ENCODE results near the gene MTA1.

Gene MTA1

DNA sequence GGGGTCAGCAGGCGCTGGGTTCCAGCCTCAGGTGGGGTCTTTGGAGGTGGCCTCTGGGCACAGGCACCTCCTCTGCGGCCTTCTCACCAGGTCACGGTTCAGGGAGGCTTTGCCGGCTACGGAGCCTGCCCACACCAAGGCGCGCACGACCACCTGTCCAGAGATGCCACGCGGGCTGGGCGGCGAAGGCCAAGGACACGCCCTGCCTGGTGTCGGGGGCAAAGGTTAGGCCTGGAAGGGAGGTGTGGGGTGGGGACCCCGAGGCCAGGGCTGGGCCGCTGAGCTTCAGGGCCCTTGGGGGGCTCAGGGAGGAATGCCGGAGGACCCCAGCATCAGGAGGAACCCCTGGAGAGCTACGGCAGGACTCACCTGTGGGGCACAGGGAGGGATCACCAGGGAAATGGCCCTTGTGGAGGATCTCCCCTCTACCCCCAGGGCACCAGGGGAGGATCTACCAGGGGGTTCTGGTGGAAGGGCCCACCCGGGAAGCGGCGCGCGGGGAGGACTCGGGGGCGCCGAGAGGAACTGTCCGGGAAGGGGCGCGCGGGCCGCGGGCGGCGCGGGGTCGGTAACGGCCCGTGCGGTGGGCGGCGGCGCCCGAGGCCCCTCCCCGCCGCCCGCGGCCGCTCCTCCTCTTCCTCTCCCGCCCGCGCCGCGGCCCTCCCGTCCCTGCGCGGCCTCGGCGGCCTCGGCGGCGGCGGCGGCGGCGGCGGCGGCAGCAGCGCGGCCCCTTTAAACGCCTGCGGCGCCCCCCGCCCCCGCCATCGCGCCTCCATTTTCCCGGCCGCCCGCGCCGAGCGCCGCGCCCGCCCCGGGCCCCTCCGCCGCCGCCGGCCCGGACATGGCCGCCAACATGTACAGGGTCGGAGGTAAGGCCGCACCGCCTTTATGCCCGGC lies at the start of gene MTA1:
MTA1 (plus strand) TSS at position 633 of the 897 bp plus-strand sequence; CDS start at position 842, 209 bp downstream.
- no peak for DNase-seq (ENCODE audit: low read depth in 2 of 2)

DNA sequence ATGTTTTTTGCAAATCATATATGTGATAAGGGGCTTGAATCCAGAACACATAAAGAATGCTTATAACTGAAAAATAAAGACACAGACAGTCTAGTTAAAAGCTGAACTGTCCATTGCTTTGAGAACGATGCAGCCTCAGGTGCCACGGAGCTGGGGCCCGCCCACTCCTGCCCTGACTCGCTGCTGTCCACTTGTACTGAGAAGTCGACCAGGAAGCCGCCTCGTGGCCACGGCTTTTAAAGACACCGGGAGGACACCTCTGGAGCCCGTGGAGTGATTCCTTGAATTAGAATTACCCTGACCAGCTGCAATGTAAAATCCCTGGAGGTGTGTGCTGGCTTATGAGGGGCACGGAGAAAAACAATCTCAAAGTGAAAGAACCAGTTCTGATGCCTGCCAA lies 45.2 kb upstream of the MTA1 start:
- no peak for DNase-seq (ENCODE audit: low read depth in 2 of 2)

DNA sequence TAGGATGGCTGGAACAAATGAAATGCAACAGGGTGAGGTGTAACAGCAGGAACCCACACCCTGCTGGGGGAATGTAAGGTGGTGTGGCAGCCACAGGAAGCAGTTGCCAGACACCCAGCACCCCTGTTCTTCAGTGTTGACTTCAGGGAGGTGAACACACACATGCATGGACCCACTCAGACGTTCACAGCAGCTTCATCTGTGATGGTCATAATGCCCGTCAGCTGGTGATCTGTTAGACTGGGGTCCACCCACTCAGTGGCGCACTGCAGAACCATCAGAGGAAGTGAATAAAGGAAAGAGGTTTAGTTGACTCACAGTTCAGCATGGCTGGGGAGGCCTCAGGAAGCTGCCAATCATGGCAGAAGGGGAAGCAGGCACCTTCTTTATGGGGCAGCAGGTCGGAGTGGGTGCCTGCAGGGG lies 44.0 kb upstream of the MTA1 start:
- DNase-seq (ENCODE audit: low read depth in 2 of 2), result no peak

DNA sequence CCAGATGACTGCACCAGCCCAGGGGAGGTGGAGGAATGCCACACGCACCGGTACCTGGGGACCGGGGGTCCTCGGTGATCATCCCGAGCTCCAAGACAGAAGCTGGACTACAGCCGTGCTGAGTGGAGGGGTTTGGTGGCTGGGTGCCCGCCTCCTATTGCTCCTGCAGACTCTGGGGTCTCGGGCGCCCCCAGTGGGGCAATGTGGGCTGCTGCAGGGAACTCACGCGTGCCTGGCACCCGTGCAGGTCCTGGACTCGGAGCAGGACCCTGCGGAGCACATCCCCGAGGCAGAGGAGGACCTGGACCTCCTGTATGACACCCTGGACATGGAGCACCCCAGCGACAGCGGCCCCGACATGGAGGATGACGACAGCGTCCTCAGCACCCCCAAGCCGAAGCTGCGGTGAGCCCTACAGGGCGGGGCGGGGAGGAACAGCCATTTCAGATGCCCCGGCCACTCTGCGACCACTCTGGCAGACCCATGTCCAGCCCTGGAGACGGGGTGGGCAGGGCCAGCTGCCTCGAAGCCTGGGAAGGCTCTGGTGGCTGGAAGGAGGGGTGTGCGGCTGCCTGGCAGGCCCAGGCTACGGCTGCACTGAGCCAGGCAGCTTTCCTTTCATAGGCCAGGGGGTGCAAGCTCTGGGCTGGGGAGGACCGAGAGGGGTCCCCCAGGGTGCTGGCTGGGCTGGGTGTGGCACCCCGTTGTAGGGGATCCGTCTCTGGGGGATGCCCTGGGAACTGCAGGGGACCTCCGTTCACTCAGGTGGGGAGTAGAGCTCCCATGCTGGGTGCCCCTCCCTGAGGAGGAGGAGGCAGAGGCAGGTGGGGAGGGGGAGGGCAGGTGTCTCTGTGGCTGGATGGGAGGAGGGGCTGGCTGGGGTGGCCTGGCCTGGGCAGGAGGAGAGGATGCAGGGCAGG lies 42.8 kb upstream of the MTA1 start:
- DNase-seq (ENCODE audit: low read depth in 2 of 2), result no peak

DNA sequence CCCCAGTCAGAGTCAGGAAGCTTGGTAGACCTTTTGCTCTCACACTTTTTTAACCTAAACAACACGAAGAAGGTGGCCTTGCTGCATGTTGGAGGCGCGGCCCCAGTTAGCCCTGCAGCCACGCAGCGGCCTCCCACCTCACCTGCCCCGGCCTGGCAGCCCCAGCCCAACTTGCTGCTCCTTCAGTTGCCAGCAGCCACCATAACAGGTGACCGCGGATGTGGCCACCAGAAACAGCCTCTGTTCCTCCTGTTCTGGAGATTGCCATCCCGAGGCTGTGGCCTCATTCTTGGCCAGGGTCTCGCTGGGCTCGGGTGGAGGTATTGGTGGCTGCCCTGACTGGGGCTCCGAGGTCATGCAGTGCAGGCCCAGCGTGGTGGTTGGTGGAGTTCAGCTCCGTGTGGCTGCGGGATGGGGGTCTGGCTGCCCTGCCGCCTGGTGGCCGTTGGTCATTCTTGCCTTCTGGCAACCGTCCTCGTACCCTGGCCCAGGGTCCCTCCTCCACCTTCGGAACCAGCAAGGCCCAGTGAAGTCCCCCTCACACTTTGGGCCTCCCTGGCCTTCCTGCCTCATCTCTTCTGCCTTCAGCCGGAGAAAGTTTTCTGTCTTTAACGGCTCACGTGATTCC lies 42.0 kb upstream of the MTA1 start:
- no peak for DNase-seq (ENCODE audit: low read depth in 2 of 2)

DNA sequence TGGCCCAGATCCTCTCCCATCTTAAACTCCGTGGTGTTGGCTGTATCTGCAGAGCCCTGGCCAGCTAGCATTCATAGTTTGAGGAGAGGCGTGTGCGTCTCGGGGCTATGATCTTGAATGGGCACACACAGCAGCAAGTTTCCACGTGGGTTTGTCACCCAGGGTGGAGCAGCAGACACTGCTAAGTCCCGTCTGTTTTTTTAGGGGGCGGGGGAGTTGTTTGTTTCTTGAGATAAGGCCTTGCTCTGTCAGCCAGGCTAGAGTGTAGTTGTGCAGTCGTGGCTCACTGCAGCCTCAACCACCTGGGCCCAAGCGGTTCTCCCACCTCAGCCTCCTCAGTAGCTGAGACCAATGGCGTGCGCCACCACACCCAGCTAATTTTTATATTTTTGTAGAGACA lies 41.4 kb upstream of the MTA1 start:
- no peak for DNase-seq (ENCODE audit: low read depth in 2 of 2)

DNA sequence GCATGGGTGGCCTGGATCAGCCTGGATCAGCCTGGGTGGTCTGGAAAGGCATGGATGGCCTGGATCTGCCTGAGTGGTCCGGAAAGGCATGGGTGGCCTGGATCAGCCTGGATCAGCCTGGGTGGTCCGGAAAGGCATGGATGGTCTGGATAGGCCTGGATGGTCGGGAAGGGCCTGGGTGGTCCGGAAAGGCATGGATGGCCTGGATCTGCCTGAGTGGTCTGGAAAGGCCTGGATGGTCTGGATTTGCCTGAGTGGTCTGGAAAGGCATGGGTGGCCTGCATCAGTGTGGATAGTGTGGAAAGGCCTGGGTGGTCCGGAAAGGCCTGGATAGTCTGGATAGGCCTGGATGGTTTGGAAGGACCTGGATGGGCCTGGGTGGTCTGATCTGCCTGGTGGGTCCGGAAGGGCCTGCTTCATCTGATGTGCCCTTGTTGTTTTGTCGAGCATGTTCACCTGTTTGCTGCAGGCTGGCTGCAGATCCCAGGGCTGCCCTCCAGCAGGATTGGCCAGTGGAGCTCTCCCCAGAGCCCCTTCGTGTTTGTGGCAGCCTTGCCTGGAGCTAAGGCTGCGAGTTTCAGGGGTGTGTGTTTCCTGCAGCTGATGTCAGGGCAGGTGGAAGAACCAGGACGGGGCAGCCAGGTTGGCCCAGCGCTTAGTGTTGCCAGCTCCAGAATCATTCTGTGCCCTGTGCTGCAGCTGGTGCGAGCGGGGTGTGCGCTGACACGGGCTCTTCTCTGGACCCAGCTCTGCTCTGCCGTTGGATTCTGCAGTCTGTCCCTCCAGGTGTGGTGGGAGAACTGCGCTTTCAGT lies 40.5 kb upstream of the MTA1 start:
- no peak for DNase-seq (ENCODE audit: low read depth in 2 of 2)

DNA sequence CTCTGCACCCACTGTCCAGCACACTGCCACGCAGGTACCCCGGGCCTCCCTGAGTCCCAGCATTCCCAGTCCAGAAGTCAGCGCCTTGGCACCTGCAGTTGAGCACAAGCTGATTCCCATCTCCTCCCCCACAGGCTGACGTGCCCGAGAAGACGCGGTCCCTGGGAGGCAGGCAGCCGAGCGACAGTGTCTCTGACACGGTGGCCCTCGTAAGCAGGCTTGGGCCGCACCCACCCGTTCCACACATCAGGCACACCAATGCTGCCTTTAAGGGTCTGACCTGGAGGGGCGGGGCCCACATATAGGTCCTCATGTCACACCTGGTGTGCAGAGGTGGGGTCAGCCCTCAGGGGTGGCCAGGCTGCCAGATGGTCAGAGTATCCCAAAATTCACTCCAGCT lies 39.7 kb upstream of the MTA1 start:
- no peak for DNase-seq (ENCODE audit: low read depth in 2 of 2)

DNA sequence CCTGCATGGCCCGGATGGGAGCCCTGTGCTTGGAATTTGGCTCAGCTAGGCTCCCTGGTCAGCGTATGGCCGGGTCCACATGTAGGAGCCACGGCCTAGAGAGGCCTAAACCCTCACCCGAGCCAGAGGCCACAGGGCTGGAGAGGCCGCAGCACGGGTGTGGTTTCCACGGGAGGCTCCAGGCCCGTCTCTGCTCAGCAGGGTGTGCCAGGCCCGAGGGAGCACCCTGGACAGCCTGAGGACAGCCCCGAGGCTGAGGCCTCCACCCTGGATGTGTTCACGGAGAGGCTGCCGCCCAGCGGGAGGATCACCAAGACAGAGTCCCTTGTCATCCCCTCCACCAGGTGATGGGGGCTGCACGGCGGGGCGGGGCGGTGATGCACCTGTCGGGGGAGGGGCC lies 38.9 kb upstream of the MTA1 start:
- DNase-seq (ENCODE audit: low read depth in 2 of 2), result no peak

DNA sequence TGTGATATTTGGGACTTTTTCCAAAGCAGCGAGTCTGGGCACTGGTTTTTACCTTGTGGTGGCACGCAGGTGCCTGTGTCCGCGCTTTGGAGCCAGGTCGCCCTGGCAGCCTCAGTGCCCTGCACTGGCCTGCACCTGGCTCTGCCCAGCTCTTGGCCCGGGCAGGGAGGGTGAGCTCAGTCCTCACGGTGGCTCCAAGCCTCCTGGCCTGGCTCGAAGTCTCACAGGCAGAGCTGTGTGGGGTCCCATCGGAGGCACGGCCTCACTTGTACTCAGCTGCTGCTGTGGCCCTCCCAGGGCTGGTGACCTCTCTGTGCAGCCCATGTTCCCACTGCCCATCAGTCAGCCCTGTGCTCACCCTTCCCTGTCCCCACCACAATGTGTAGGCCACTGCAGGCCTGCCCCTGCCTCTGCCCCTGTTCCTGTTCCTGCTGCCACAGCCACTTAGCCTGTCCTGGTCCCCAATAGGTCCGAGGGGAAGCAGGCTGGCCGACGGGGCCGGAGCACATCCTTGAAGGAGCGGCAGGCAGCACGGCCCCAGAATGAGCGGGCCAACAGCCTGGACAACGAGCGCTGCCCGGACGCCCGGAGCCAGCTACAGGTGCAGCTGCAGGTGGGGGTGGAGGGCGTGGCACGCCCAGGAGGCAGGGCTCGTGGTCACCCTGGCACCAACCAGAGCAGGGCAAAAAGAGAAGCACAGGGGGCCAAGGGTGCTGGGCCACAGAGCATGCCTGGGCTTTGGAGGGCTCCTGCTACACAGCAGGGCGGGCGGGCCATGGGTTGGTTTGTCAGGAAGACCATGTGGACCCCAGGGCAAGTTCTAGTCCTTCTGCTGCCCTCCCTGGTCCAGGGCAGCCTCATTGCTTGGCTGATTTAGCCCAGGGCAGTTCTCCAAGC lies 37.9 kb upstream of the MTA1 start:
- no peak for DNase-seq (ENCODE audit: low read depth in 2 of 2)

DNA sequence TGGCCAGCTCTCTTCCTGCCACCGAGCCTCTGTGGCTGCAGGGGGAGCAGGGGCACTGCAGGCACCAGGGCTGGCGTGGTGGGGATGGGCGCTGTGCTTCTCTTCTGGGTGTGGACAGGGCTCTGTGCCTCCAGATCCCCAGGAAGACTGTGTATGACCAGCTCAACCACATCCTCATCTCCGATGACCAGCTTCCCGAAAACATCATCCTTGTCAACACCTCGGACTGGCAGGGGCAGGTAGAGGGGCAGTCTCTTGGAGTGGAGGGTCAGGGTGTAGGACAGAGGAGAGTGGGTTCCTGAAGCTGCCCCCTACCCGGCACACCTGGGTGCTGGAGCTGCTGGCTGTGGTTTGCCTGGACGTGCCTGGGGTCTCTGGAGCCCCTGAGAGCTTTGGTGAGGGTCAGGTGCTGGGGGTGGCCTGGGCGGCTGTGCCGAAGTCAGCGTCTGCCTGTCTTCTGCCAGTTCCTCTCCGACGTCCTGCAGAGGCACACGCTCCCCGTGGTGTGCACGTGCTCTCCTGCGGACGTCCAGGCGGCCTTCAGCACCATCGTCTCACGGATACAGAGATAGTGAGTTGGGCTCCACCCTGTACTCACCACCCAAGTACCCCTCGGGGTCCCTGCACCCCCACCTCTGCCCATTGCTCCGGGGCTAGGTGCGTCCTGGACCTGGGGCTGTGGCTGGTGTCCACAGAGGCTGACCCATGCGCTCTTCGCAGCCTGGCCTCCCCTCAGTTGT lies 37.1 kb upstream of the MTA1 start:
- DNase-seq (ENCODE audit: low read depth in 2 of 2), result no peak

DNA sequence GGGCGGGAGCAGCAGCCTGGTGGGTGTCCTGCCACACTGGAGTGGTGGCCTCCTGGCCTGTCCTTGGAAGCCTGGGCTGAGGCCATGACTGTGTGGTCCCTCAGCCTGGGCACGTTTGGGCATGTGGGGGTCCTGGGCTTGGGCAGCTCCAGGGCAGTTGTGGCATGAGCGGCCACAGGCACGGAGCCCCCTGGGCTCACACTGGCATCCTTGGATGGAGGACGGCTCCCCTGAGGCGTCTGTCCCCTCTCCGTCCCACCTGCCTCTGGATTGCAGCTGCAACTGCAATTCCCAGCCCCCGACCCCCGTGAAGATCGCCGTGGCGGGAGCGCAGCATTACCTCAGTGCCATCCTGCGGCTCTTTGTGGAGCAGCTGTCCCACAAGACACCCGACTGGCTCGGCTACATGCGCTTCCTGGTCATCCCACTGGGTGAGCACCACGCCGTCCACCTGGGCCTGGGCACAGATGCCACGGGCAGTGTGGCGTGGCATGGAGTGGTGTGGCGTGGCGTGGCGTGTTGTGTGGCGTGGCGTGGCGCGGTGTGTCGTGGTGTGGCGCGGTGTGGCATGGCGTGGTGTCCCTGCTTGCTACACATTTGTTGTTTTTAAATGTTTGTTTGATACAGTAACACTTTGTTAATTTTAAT lies 36.4 kb upstream of the MTA1 start:
- DNase-seq (ENCODE audit: low read depth in 2 of 2), result no peak

DNA sequence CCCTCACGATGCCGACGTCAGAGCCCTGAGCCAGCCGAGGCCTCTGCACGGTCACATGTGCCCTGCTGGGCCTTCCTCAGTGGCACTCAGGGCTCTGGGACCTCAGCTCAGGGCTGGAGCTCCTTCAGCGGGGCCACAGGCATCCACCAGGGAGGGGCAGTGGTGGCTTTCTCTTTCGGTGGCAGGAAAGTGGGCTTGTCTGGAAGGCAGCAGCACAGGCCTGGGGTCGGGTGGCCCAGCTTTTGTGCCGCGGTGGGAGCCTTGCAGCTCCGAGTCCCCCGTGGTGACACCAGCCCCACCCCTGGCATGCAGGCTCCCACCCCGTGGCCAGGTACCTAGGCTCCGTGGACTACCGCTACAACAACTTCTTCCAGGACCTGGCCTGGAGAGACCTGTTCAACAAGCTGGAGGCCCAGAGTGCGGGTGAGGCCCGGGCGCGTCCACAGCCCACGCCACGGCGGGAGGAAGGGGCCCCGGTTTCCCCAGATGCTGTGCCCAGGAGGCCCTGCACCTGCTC lies 35.5 kb upstream of the MTA1 start:
- no peak for DNase-seq (ENCODE audit: low read depth in 2 of 2)

DNA sequence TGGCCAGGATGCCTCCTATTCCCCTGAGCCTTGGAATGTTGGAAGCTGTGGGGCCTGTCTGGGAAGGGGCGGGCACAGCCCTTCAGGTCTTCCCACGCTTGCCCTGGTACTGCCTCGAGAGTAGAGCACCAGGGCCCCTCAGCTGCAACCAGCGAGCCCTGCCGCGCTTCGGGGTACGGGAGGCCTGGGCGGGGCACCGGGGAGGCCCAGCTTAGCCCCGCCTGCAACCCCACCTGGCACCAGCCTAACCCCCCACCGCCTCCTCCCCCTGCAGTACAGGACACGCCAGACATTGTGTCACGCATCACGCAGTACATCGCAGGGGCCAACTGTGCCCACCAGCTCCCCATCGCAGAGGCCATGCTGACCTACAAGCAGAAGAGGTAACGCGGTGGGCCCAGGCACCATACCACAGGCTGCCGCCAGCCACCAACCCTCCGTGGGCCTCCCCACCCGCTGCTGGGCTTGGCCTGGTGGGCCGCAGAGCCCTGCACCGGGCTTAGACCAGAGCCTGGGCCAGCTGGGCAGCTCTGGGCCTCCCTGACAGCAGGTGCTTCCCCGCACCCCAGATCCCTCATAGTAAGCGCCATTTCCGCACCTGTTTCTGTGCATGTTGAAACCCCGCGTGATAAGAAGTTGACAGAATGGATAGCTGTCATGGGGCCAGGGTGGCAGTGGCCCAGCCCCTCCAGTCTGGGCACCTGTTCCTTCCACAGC lies 34.9 kb upstream of the MTA1 start:
- DNase-seq (ENCODE audit: low read depth in 2 of 2), result no peak

DNA sequence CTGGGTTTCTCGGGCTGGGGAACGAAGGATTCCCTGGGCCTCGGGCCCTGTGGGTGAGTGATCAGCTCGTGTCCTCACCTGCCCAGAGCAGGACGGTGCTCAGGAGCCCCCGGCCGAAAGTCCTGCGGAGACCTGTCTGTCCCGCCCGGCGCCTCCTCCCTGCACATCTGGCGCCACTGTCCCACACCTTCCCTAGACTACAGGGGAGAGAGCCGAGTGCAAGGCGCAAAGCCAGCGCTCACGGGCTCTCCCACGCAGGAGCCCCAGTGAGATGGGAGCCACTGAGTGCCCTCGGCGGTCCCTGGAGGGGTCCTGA lies 34.3 kb upstream of the MTA1 start:
- DNase-seq (ENCODE audit: low read depth in 2 of 2), result no peak

DNA sequence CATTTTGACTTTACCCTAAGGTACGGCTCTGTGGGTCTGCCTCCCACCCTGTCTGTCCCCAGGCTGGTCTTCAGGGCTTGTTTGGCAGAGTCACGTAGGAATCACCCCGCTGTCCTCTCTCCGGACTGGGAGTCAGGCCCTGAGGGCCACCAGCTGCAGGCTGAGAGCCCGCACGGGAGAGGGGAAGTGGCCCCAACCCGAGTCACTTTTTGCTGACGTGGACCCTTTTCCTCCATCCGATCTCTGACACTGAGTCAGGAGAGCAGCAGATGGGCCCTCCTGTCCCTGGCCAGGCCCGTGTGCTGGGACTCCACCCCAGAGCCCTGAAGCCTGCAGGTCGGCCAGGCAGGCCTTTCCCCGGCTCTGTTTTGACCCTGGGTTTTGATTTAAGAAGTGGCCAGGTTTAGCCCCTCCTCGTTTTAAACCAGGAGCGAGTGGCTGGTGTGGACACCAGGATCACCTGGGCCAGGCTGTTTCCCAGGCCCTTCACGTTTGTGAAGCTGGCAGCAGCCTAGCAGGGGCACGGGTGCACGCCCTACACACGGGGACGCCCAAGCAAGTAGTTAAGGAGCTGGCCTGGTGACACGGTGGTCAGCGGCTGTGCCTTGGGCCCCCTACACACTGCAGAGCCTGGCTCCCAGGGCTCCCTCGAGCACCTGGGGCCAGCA lies 33.8 kb upstream of the MTA1 start:
- DNase-seq (ENCODE audit: low read depth in 2 of 2), result no peak

DNA sequence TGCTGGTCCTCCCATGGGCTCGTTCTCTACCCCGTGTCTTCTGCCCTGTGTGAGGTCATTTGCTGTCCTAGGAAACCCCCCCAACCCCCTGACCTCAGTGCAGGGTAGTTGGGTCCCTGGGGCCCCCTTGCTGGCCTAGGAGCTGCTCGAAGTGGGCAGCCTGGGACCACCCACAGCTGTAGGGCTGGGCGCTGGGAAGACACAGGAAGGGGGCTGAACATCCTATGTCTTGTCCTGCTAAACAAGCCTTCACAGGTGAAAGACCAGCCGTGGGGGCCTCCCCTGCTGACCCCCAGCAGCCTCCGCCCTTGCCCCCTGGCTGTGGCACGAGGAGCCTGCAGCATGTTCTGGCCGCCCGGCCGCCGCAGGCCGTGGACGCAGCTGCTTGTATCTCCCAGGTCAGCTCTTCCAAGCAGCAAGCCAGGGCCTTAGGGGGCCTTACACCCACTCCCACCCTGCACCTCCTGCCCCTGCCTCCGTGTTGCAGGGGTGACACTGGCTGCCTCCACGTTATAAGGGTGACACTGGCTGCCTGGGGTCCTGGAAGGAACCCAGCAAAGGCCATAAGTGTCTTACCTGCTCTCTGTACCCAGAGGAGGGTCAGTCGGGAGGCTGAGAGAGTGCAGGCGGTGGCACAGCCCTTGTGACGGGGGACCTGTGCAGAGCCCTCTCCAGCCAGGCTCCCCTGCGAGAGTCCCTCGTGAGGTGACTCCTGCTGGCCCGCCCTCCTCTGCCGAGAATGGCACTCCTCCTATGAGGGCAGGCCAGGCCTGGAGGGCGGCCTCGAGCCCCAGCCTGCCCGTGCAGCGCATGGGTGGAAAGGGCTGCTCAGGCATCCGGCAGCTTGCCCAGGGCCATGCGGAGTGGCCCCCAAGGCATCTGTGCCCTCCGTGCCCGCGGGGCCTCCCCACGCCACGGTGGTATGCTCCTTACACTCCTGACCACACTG lies 32.8 kb upstream of the MTA1 start:
- DNase-seq (ENCODE audit: low read depth in 2 of 2), result no peak
